CD4-positive, alpha-beta T cell (primary cell): ENCODE measurements around the gene WNK2. TPM values are rescaled to one million over a fixed set of nuclear protein-coding genes. Genes with fewer than 3 reads are reported as not detected.
"Not testable (repeated sequence)": the region's sequence is repeated elsewhere in the genome, so short reads cannot be mapped to it uniquely, and the experiment has no call there.

Source experiments
- ATAC-seq: fragments of 200-7000 bp; cut with Tn5 transposase; one replicate; pipeline ENCODE4 v1.10.0; 2022; ENCODE audit warnings: mild to moderate bottlenecking; ENCODE audit not compliant: poor library complexity
- CTCF ChIA-PET: fragments of 350-600 bp; sonication (Branson Sonifier 250); formaldehyde crosslinking; loops from one replicate; lab custom pipeline; 2021; ENCODE audit warnings: antibody characterized with exemption, inconsistent platforms; lab: Charles Lee
- POLR2A ChIA-PET: fragments of 350-600 bp; sonication (Branson Sonifier 250); formaldehyde crosslinking; loops from one replicate; lab custom pipeline; 2021; ENCODE audit warnings: antibody characterized with exemption, inconsistent platforms; lab: Charles Lee
- DNase-seq, 14 experiments: peaks; one replicate each; pipeline ENCODE4 v3.0.0-alpha.2; 2013 to 2020; ENCODE audit warnings: mixed read lengths in 2 of 14
- H3K27ac ChIP-seq, 2 donors: one replicate each; pipeline versions ENCODE4 v1.5.1 to v1.7.0; 2013; ENCODE audit warnings: low read length in 2 of 2, low read depth in 1 of 2, mild to moderate bottlenecking in 1 of 2
- H3K27me3 ChIP-seq, 2 experiments: 1 replicate in 1 of 2; 2 replicates in 1 of 2; pipeline versions ENCODE4 v1.6.1 to v1.7.0; 2013; ENCODE audit warnings: low read length in 2 of 2, control low read depth in 1 of 2, mild to moderate bottlenecking in 1 of 2, moderate library complexity in 1 of 2; ENCODE audit not compliant: insufficient read depth in 2 of 2, control insufficient read depth in 1 of 2
- H3K36me3 ChIP-seq: one replicate; pipeline ENCODE4 v1.6.1; 2013; ENCODE audit warnings: low read length, control low read depth; ENCODE audit not compliant: insufficient read depth
- H3K4me1 ChIP-seq: one replicate; pipeline ENCODE4 v1.6.1; 2013; ENCODE audit warnings: low read length, control low read depth; ENCODE audit not compliant: insufficient read depth
- H3K4me3 ChIP-seq: one replicate; pipeline ENCODE4 v1.5.1; 2013; ENCODE audit warnings: mild to moderate bottlenecking, low read length, moderate library complexity
- H3K9me3 ChIP-seq, 2 experiments: 1 replicate in 1 of 2; 2 replicates in 1 of 2; pipeline versions ENCODE4 v1.6.1 to v1.7.0; 2013; ENCODE audit warnings: low read length in 2 of 2, mild to moderate bottlenecking in 2 of 2, control low read depth in 1 of 2, moderate library complexity in 1 of 2; ENCODE audit not compliant: control insufficient read depth in 1 of 2, insufficient read depth in 1 of 2
- H3K27ac Mint-ChIP-seq: one replicate; pipeline ENCODE4 v1.8.0; 2020; ENCODE audit warnings: mixed read lengths
- H3K27me3 Mint-ChIP-seq: one replicate; pipeline ENCODE4 v1.8.0; 2021; ENCODE audit warnings: mixed read lengths
- H3K36me3 Mint-ChIP-seq: one replicate; pipeline ENCODE4 v1.8.0; 2021; ENCODE audit warnings: low read depth, mixed read lengths
- H3K4me1 Mint-ChIP-seq: one replicate; pipeline ENCODE4 v1.8.0; 2021; ENCODE audit warnings: low read depth, mixed read lengths
- H3K4me3 Mint-ChIP-seq: one replicate; pipeline ENCODE4 v1.8.0; 2020; ENCODE audit warnings: mild to moderate bottlenecking, mixed read lengths
- H3K9me3 Mint-ChIP-seq: one replicate; pipeline ENCODE4 v1.8.0; 2020; ENCODE audit warnings: mixed read lengths
- CTCF ChIP-seq: fragments of 200-600 bp; IDR thresholded peaks from one replicate; pipeline ENCODE4 v1.8.0; 2022; ENCODE audit warnings: antibody characterized with exemption, mild to moderate bottlenecking
- intact Hi-C, 2 experiments: fragments of 100-400 bp; cut with DNase I in 1 of 2; cut with micrococcal nuclease in 1 of 2; formaldehyde crosslinking; loops; one replicate each; pipeline versions ENCODE4 v1.15.1 to v1.9.0; 2023 to 2025; cut with DNase I, micrococcal nuclease
- total RNA-seq, 174 experiments: library from RNA in 2 of 174; stranded (reverse) in 2 of 174; gene quantifications; one replicate each; pipeline ENCODE4 v1.2.3 and lab custom pipeline; 2021 to 2026

WNK2 gene
- total RNA-seq, 2 experiments from 2014 or later, result 0.19 to 0.22 TPM

DNA sequence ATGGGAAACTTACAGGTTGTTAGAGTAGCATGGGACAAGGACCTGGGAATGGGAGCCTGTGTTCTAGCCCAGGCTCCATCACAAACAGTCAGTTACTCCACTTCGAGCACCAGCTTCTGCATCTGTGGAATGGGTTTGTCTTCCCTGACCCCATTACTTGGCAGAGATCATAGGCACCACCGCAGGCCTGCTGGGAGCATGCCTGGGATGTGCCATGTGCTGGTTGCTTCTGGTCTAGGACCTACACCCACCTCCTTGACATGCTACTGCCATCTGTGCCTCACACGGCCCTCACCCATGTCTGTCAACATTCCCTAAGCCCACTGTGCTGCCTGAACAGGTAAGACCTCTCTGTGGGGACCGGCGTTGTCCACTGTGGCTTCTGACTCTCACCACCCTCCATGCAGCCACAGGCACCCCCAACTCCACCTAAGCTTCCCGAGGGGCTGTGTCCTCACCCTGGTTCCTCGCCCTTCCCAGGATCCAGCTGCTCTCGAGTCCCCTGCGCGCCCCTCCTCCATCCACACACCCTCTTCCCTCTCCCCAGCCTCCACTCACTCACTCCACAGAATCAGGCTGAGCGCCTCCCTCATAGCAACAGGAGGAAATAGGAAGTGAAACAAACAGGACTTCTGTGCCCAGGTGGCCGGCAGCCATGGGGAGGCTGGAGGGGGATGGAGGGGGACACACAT lies 181.6 kb downstream of the WNK2 start:
- CTCF ChIA-PET, result interaction anchor here (0.6 kb wide), 1 partner anchor 40 kb away, joined by 3 read pairs; no protein-coding TSS in a partner anchor
- H3K27ac Mint-ChIP-seq, result no peak overlapping the region
- no peak for TF ChIP-seq CTCF
- Histone ChIP-seq H3K36me3 (no peaks in the 10 kb centered on the region), H3K4me3 (no peak overlapping the region), H3K4me1 (no peaks in the 10 kb centered on the region), H3K27ac (no peak overlapping the region), H3K9me3 (peaks cover 12 to 16% of the 10 kb centered on the region in 2 experiments), H3K27me3 (peaks cover 0 to 2% of the 10 kb centered on the region in 2 experiments)
- no peaks in the 10 kb centered on the region for H3K36me3 Mint-ChIP-seq
- intact Hi-C loops, result no loop called here
- no peak for ATAC-seq
- no peak for DNase-seq
- POLR2A ChIA-PET, result no interaction called here
- no peak overlapping the region for H3K4me3 Mint-ChIP-seq
- no peaks in the 10 kb centered on the region for H3K4me1 Mint-ChIP-seq
- H3K27me3 Mint-ChIP-seq, result no peaks in the 10 kb centered on the region
- peaks cover 5% of the 10 kb centered on the region for H3K9me3 Mint-ChIP-seq

DNA sequence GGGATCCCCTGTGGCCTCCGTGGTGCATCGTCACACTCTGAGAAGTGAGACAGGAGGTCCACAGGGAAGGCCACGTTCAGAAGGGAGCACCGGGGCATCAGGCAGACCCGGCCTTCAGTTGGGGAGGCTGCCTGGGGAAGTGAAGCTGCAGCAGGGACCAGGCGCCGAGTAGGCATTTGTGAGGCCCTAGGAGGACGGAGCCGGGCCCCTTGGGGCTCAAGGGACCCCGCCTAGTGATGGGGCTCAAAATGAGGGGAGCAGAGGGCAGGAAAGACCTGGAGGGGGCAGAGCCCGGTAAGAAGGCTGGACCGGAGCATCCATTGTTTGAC lies 182.1 kb downstream of the WNK2 start:
- H3K36me3 ChIP-seq, result no peaks in the 10 kb centered on the region
- H3K27ac ChIP-seq, result no peak overlapping the region
- no peak overlapping the region for H3K4me3 Mint-ChIP-seq
- H3K27ac Mint-ChIP-seq, result no peak overlapping the region
- H3K36me3 Mint-ChIP-seq, result no peaks in the 10 kb centered on the region
- H3K9me3 Mint-ChIP-seq, result peaks cover 5% of the 10 kb centered on the region
- ChIA-PET POLR2A (no interaction called here), CTCF (interaction anchor here (0.6 kb wide), 1 partner anchor 39 kb away, joined by 3 read pairs; no protein-coding TSS in a partner anchor)
- no peaks in the 10 kb centered on the region for H3K4me1 ChIP-seq
- TF ChIP-seq CTCF, result no peak
- no peak overlapping the region for H3K4me3 ChIP-seq
- H3K27me3 Mint-ChIP-seq, result no peaks in the 10 kb centered on the region
- intact Hi-C loops, result no loop called here
- H3K4me1 Mint-ChIP-seq, result no peaks in the 10 kb centered on the region
- ATAC-seq (no peak), DNase-seq (no peak)
- peaks cover 0 to 2% of the 10 kb centered on the region in 2 experiments for H3K27me3 ChIP-seq
- peaks cover 12 to 16% of the 10 kb centered on the region in 2 experiments for H3K9me3 ChIP-seq

- H3K27ac ChIP-seq, H3K4me3 Mint-ChIP-seq, POLR2A ChIA-PET, CTCF ChIA-PET, H3K27ac Mint-ChIP-seq, H3K4me3 ChIP-seq, intact Hi-C loops, H3K36me3 ChIP-seq, H3K36me3 Mint-ChIP-seq, H3K9me3 Mint-ChIP-seq, H3K27me3 Mint-ChIP-seq, H3K27me3 ChIP-seq, H3K4me1 Mint-ChIP-seq, ATAC-seq, DNase-seq, H3K4me1 ChIP-seq: not testable (repeated sequence)
- peaks cover 10 to 15% of the 10 kb centered on the region in 2 experiments for H3K9me3 ChIP-seq
Observed at GRCh38 chr9:93366486-93366885, 182.5 kb downstream of the WNK2 start.

GRCh38 chr9:93368437-93368836 lies 184.5 kb downstream of the WNK2 start:
- H3K9me3 ChIP-seq, result peaks cover 0 to 7% of the 10 kb centered on the region in 2 experiments
- ATAC-seq, result no peak
- Mint-ChIP-seq H3K9me3 (no peaks in the 10 kb centered on the region), H3K27me3 (no peaks in the 10 kb centered on the region), H3K27ac (no peak overlapping the region), H3K4me3 (no peak overlapping the region), H3K4me1 (no peaks in the 10 kb centered on the region), H3K36me3 (no peaks in the 10 kb centered on the region)
- H3K27ac ChIP-seq, result no peak overlapping the region
- H3K4me1 ChIP-seq, result no peaks in the 10 kb centered on the region
- CTCF ChIA-PET, result no interaction called here
- POLR2A ChIA-PET, result no interaction called here
- no peak overlapping the region for H3K4me3 ChIP-seq
- intact Hi-C loops, result no loop called here
- no peaks in the 10 kb centered on the region for H3K36me3 ChIP-seq
- no peak for TF ChIP-seq CTCF
- DNase-seq, result no peak
- peaks cover 0 to 2% of the 10 kb centered on the region in 2 experiments for H3K27me3 ChIP-seq
